Epithelial cell of esophagus (primary cell): ENCODE results near the gene ADGRD2.

Experiments used
- DNase-seq: peaks from one replicate; pipeline ENCODE4 v3.0.0; 2010; ENCODE audit warnings: low read depth
- H3K4me3 ChIP-seq: 2 replicates; pipeline ENCODE4 v1.5.1; 2011; ENCODE audit warnings: mild to moderate bottlenecking, low read length, control low read depth
- CTCF ChIP-seq: IDR thresholded peaks from 2 replicates; pipeline ENCODE4 v1.5.1; 2011; ENCODE audit warnings: low read depth, mild to moderate bottlenecking, low read length, control low read depth, inconsistent platforms; ENCODE audit not compliant: insufficient read depth; ENCODE audit errors: missing control alignments

Gene ADGRD2

DNA sequence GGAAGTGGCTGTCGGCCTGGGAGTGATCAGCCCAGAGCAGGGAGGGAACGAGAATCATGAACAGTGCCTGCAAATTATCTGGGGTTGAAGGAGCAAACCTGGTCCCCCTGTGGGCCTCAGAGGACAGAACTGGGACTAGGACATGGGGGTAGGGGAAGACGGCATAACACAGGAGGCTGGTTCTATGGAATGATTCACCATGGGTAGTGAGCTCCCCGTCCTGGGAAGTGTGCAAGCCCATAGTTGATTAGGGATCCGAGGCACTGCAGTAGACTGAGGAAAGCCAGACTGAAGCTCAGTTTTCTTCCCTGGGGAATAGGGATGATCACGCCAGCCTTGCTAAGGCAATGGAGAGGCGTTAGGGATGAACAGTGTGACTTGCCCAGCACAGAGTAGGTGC is 5.6 kb downstream of the ADGRD2 start:
- DNase-seq = no peak
- no peak for TF ChIP-seq CTCF
- no peak overlapping the region for H3K4me3 ChIP-seq

GRCh38 chr9:124456341-124457078 is 6.3 kb downstream of the ADGRD2 start:
- no peak for TF ChIP-seq CTCF
- H3K4me3 ChIP-seq = no peak overlapping the region
- no peak for DNase-seq

GRCh38 chr9:124457079-124457886 is 7.0 kb downstream of the ADGRD2 start:
- no peak for TF ChIP-seq CTCF
- DNase-seq = peak; percentile 12
- no peak overlapping the region for H3K4me3 ChIP-seq

DNA sequence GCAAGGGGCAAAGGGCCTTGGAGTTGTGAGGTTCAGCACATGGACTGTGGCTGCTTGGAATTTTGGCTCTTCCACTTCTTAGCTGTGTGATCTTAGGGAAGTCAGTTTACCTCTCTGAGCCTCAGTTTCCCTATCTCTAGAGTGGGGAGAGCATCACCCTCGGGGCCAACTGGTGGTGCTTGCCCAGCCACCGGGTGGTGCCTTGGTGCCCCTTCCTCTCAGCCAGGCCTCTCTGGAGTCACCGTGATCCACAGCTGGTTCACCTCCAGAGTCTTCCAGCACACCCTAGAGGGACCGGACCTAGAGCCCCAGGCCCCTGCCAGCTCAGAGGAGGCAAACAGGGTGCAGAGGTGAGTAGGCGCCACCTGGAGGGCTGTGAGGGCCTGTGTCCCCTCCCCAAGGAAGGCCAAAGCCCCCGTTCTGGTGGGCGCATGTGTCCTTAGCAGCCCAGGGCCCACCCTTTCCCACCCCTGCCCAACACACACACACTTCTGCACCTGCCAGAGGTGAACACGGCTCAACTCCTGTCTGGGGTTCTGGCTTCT is 7.7 kb downstream of the ADGRD2 start:
- DNase-seq = no peak

GRCh38 chr9:124458441-124458840 is 8.2 kb downstream of the ADGRD2 start:
- TF ChIP-seq CTCF = no peak
- no peak for DNase-seq
- no peak overlapping the region for H3K4me3 ChIP-seq

More for the DNA sequence above, 7.7 kb downstream of the ADGRD2 start:
- no peak for TF ChIP-seq CTCF
- no peak overlapping the region for H3K4me3 ChIP-seq

DNA sequence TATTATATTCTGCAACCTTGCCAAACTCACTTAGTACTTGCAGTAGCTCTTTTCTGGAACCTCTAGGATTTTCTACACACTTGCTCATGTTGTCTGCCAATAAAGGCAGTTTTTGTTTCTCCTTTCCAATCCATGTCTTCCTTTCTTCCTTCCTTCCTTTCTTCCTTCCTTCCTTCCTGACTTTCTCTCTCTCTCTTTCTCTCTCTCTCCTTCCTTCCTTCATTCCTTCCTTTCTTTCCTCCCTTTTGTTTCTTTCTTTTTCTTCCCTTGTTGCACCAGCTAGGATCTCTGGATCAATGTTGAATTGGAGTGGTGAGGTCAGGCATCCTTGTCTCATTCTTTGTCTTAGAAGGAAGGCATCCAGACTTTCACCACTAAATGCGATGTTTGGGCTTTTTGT is 12.5 kb downstream of the ADGRD2 start:
- TF ChIP-seq CTCF = no peak
- H3K4me3 ChIP-seq = no peak overlapping the region
- no peak for DNase-seq

GRCh38 chr9:124465736-124466135 is 15.5 kb downstream of the ADGRD2 start:
- no peak for TF ChIP-seq CTCF
- no peak overlapping the region for H3K4me3 ChIP-seq
- DNase-seq = no peak
